Activated naive CD8-positive, alpha-beta T cell treated with anti-CD3 and anti-CD28 coated beads, Interleukin-2, amount 10 ng/mL, durations not matched to agents 7 days and 5 days (primary cell): ENCODE data around the gene ERO1B. TPM values are rescaled to one million over a fixed set of nuclear protein-coding genes. Genes with fewer than 3 reads are reported as not detected.

ENCODE experiments used
- total RNA-seq, 2 experiments: library from RNA; stranded (reverse); gene quantifications; one replicate each; pipeline ENCODE4 v1.2.3, GENCODE V29; 2021

Gene ERO1B
- total RNA-seq, 2 experiments from 2014 or later, result 8.9 to 9.3 TPM

Other genes with a start within 250 kb of the ERO1B start
- gene NID1, start 216.9 kb downstream of the ERO1B start, total RNA-seq, result under 1 TPM; 0.14 to 0.19 TPM
- 1 to 10 TPM; 8.8 to 9.3 TPM for gene GPR137B, start 139.4 kb downstream of the ERO1B start, total RNA-seq
- gene EDARADD, start 112.3 kb upstream of the ERO1B start, total RNA-seq, result 1 to 10 TPM; 3.1 to 3.6 TPM
- 100 to 1,000 TPM; 108 to 112 TPM for gene LGALS8, start 242.0 kb upstream of the ERO1B start, total RNA-seq